ENCODE data around the gene FRMPD3. TPM values are rescaled to one million over a fixed set of nuclear protein-coding genes. Genes with fewer than 3 reads are reported as not detected.

The FRMPD3 gene
- total RNA-seq: 3.2 TPM

DNA sequence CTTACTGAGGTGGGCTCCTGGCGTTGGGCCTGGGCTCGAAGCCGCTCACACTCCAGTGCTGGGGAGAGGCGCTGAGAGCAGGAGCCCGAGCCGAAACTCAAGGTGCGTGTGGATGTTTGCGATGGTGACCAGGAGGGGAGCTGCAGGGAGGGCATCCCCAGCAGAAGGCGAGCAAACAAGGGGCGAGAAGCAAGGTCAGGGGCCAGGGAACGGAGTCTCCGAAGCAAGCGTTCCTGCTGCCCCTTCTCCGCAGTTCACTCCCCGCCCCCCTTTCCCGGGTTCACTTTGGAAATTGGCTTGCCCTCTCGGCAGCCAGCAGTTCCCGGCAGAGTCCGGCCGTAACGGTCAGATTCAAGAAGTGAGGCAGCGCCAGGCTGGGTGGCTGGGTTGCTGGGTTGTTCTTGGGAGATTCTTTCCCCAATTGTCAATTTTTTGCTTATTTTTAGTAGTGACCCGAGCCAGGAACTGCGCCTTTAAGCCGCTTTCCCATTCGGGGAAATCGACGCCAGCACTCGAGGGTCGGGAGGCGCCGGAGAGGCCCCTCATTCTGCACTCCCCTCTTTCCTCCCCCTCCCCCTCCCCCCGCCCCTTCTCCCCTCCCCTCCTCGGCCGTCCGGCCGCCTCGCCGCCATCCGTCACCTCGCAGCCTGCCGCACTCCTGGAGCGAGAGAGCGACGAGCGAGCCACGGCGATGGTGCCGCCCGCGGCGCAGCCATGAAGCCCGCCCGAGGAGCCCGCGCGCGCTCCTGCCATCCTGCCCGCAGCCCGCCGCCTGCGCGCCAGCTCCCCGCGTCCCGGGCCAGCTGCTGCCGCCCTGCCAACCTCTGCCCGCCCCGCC is at the start of gene FRMPD3:
Gene FRMPD3 (plus strand): TSS at position 655 of the 838 bp plus-strand sequence. CDS start 76,937 bp downstream, outside the sequence.

Other genes with a start within 250 kb of the FRMPD3 start
- gene NUP62CL, start 243.2 kb upstream of the FRMPD3 start, total RNA-seq: 4.4 TPM
- 0.92 TPM for gene DNAAF6, start 243.0 kb upstream of the FRMPD3 start, total RNA-seq
- gene PRPS1, start 178.9 kb downstream of the FRMPD3 start, total RNA-seq: 39.7 TPM

Data from diencephalon (tissue), 1 donor.